ENCODE results near the gene ZNF19.

DNA sequence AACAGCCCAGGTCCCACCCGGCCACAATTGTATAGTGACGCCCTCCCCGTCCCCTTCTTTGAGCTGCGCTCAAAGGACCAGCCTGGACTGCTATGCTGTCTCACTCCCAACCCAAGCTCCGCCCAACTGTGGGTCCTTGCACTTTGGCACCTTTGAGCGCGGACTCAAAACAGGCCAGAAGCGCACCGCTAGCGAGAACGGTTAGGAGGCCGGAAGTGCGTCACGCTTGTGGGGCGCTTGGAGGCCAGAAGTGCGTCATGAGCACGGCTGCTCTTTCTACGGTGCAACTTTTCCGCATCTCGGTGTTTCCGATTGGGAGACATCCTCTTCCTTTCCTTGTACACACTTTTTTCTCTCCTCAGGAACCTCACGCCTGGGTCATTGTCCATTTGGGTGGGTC, at the start of gene ZNF19:
- TF ChIP-seq CTCF (IDR thresholded peaks at IDR 0.05) (no peak), HOXA7 (CRISPR knock-in tag; IDR thresholded peaks at IDR 0.05) (no peak), POLR2A (IDR thresholded peaks at IDR 0.05; ENCODE audit: low read length) (no peak), CHD2 (IDR thresholded peaks at IDR 0.05; ENCODE audit: low read length, partially characterized antibody) (no peak), MAZ (IDR thresholded peaks at IDR 0.05; ENCODE audit: borderline replicate concordance, low read depth, low read length) (no peak), JUN (IDR thresholded peaks at IDR 0.05) (no peak), NFE2L2 (conservative IDR thresholded peaks at IDR 0.05; ENCODE audit: low read length) (no peak), EP300 (IDR thresholded peaks at IDR 0.05) (no peak), RFX5 (IDR thresholded peaks at IDR 0.05) (no peak), RAD21 (conservative IDR thresholded peaks at IDR 0.05 in 1 of 2, IDR thresholded peaks at IDR 0.05 in 1 of 2) (no peak), KDM5A (IDR thresholded peaks at IDR 0.05) (no peak)
